KMS-11 (cell line): ENCODE results near the gene EXOSC10.

Experiments used
- H2AFZ ChIP-seq: fragments of 200-600 bp; sonication (generic); 2 replicates; pipeline ENCODE4 v1.6.1; 2016; ENCODE audit warnings: antibody characterized with exemption, mixed run types, low read depth
- H3K27ac ChIP-seq: fragments of 200-600 bp; sonication (generic); 2 replicates; pipeline ENCODE4 v1.6.1; 2016; ENCODE audit warnings: mild to moderate bottlenecking, mixed run types
- H3K27me3 ChIP-seq: fragments of 200-600 bp; sonication (generic); 2 replicates; pipeline ENCODE4 v1.6.1; 2017; ENCODE audit warnings: mild to moderate bottlenecking, low read depth, mixed run types, moderate library complexity; ENCODE audit not compliant: insufficient read depth
- H3K36me3 ChIP-seq: fragments of 200-600 bp; sonication (generic); 2 replicates; pipeline ENCODE4 v1.6.1; 2017; ENCODE audit warnings: mild to moderate bottlenecking, mixed run types; ENCODE audit not compliant: insufficient read depth
- H3K4me1 ChIP-seq: fragments of 200-600 bp; sonication (generic); 2 replicates; pipeline ENCODE4 v1.6.1; 2016; ENCODE audit warnings: mild to moderate bottlenecking, low read depth, mixed run types; ENCODE audit not compliant: poor library complexity, severe bottlenecking
- H3K4me2 ChIP-seq: fragments of 200-600 bp; sonication (generic); 2 replicates; pipeline ENCODE4 v1.7.0; 2016; ENCODE audit warnings: mild to moderate bottlenecking, mixed run types
- H3K4me3 ChIP-seq: fragments of 200-600 bp; sonication (generic); IDR thresholded peaks from 2 replicates; pipeline ENCODE4 v1.6.1; 2017; ENCODE audit warnings: low read depth, low read length, mixed read lengths; ENCODE audit not compliant: insufficient read depth
- H3K79me2 ChIP-seq: fragments of 200-600 bp; sonication (generic); 2 replicates; pipeline ENCODE4 v1.6.1; 2016; ENCODE audit warnings: low read depth, mixed run types; ENCODE audit not compliant: insufficient read depth
- H3K9ac ChIP-seq: fragments of 200-600 bp; sonication (generic); 2 replicates; pipeline ENCODE4 v1.6.1; 2016; ENCODE audit warnings: mild to moderate bottlenecking, mixed run types
- H4K20me1 ChIP-seq: fragments of 200-600 bp; sonication (generic); 2 replicates; pipeline ENCODE4 v1.6.1; 2016; ENCODE audit warnings: mild to moderate bottlenecking, mixed run types; ENCODE audit not compliant: insufficient read depth
- CTCF ChIP-seq: fragments of 200-600 bp; sonication (generic); conservative IDR thresholded peaks from 2 replicates; pipeline ENCODE4 v1.6.1; 2017; ENCODE audit warnings: low read depth, mild to moderate bottlenecking, antibody characterized with exemption, low read length, moderate library complexity, mixed read lengths

EXOSC10 gene

GRCh38 chr1:11125931-11126330, 26.3 kb upstream of the EXOSC10 start:
- Histone ChIP-seq H3K4me1 (no peaks in the 10 kb centered on the region), H2AFZ (no peak overlapping the region), H3K4me3 (no peak overlapping the region), H3K4me2 (no peak overlapping the region), H4K20me1 (no peaks in the 10 kb centered on the region), H3K27me3 (no peaks in the 10 kb centered on the region), H3K27ac (no peak overlapping the region), H3K9ac (no peak overlapping the region), H3K79me2 (no peaks in the 10 kb centered on the region), H3K36me3 (peaks cover 10% of the 10 kb centered on the region; the same call in 1 of the 2 replicates)
- no peak for TF ChIP-seq CTCF

GRCh38 chr1:11124965-11125364, 25.3 kb upstream of the EXOSC10 start:
- H3K4me1 ChIP-seq = no peaks in the 10 kb centered on the region
- H3K4me3 ChIP-seq = no peak overlapping the region
- no peak overlapping the region for H2AFZ ChIP-seq
- H3K36me3 ChIP-seq = peaks cover 10% of the 10 kb centered on the region; the same call in 1 of the 2 replicates
- no peak for TF ChIP-seq CTCF
- no peaks in the 10 kb centered on the region for H3K27me3 ChIP-seq
- H4K20me1 ChIP-seq = no peaks in the 10 kb centered on the region
- no peak overlapping the region for H3K4me2 ChIP-seq
- no peak overlapping the region for H3K27ac ChIP-seq
- H3K79me2 ChIP-seq = no peaks in the 10 kb centered on the region
- H3K9ac ChIP-seq = no peak overlapping the region

- Histone ChIP-seq H3K27ac (no peak overlapping the region), H2AFZ (no peak overlapping the region), H3K79me2 (no peaks in the 10 kb centered on the region), H4K20me1 (no peaks in the 10 kb centered on the region), H3K4me2 (no peak overlapping the region), H3K27me3 (no peaks in the 10 kb centered on the region), H3K9ac (no peak overlapping the region), H3K4me3 (no peak overlapping the region), H3K4me1 (no peaks in the 10 kb centered on the region), H3K36me3 (0 out of 2 replicates have a peak, but pooled peaks cover 3% of the 10 kb centered on the region)
- no peak for TF ChIP-seq CTCF
Measured at GRCh38 chr1:11116318-11116717, 16.6 kb upstream of the EXOSC10 start.

GRCh38 chr1:11114966-11115365, 15.3 kb upstream of the EXOSC10 start:
- Histone ChIP-seq H3K27me3 (no peaks in the 10 kb centered on the region), H4K20me1 (no peaks in the 10 kb centered on the region), H3K4me3 (no peak overlapping the region), H3K79me2 (no peaks in the 10 kb centered on the region), H3K36me3 (0 out of 2 replicates have a peak, but pooled peaks cover 3% of the 10 kb centered on the region), H3K9ac (no peak overlapping the region), H3K4me1 (no peaks in the 10 kb centered on the region), H3K4me2 (no peak overlapping the region), H2AFZ (no peak overlapping the region), H3K27ac (no peak overlapping the region)
- TF ChIP-seq CTCF = no peak
